Prostate gland (tissue), 2 donors: ENCODE results near the gene B3GNT2. TPM values are rescaled to one million over a fixed set of nuclear protein-coding genes. Genes with fewer than 3 reads are reported as not detected.

Source experiments
- DNase-seq: peaks from one replicate; pipeline ENCODE4 v3.0.0-alpha.2; 2019; ENCODE audit warnings: low spot score
- H3K27ac ChIP-seq, 2 donors: fragments of 200-600 bp; sonication (generic); 2 replicates each; pipeline ENCODE4 v1.5.1; 2017 to 2019
- H3K27me3 ChIP-seq: fragments of 200-600 bp; sonication (generic); replicated peaks from 2 replicates; pipeline ENCODE4 v1.5.1; 2019; ENCODE audit not compliant: insufficient read depth
- H3K36me3 ChIP-seq, 2 donors: fragments of 200-600 bp; sonication (generic); 1 replicate in 1 of 2; 2 replicates in 1 of 2; pipeline versions ENCODE4 v1.5.1 to v1.8.1; 2017 to 2019
- H3K4me1 ChIP-seq: fragments of 200-600 bp; sonication (generic); replicated peaks from 2 replicates; pipeline ENCODE4 v1.5.1; 2019
- H3K4me3 ChIP-seq, 2 donors: fragments of 200-600 bp; sonication (generic); 2 replicates each; pipeline ENCODE4 v1.5.1; 2017 to 2019
- H3K9me3 ChIP-seq: fragments of 200-600 bp; sonication (generic); 2 replicates; pipeline ENCODE4 v1.5.1; 2017
- CTCF ChIP-seq, 4 experiments: fragments of 200-600 bp in 2 of 4; fragments of 450-650 bp in 2 of 4; sonication (generic) in 2 of 4; IDR thresholded peaks; 1 replicate in 3 of 4; 2 replicates in 1 of 4; pipeline ENCODE4 v1.5.1; 2016 to 2019; ENCODE audit warnings: antibody characterized with exemption in 4 of 4, mild to moderate bottlenecking in 2 of 4, moderate library complexity in 2 of 4
- POLR2A ChIP-seq: fragments of 450-650 bp; IDR thresholded peaks from one replicate; pipeline ENCODE4 v1.6.1; 2016; ENCODE audit warnings: antibody characterized with exemption, mild to moderate bottlenecking
- POLR2AphosphoS5 ChIP-seq: sonication (generic); formaldehyde crosslinking; IDR thresholded peaks from one replicate; pipeline ENCODE4 v1.6.1; 2017; ENCODE audit warnings: antibody characterized with exemption
- WGBS: methylation state at CpG from one replicate; pipeline ENCODE4 v1.1.5; 2018; 5-methylcytosine and 5-hydroxymethylcytosine counted together
- intact Hi-C: fragments of 100-400 bp; cut with DNase I; formaldehyde crosslinking; loops from one replicate; pipeline ENCODE4 v1.14.2; 2022
- total RNA-seq, 2 donors: library from RNA; depleted of rRNA; stranded (reverse); fragments of >200 nt; gene quantifications; one replicate each; pipeline ENCODE4 v1.1.0, GENCODE V29; 2016

Gene B3GNT2
- total RNA-seq, 2 donors from 2014 or later = 8.5 to 18.7 TPM

GRCh38 chr2:62205554-62205953 lies 9.6 kb downstream of the B3GNT2 start:
- intact Hi-C loops = no loop called here
- TF ChIP-seq POLR2A (no peak), POLR2AphosphoS5 (no peak), CTCF (IDR thresholded peaks at IDR 0.05) (no peak)
- no peak overlapping the region for H3K27ac ChIP-seq
- no peaks in the 10 kb centered on the region for H3K27me3 ChIP-seq
- no peaks in the 10 kb centered on the region for H3K36me3 ChIP-seq
- H3K4me1 ChIP-seq = no peaks in the 10 kb centered on the region
- H3K9me3 ChIP-seq = no peaks in the 10 kb centered on the region
- no peak for DNase-seq
- 72% methylated on average over 6 of the region's 6 CpGs for WGBS
- H3K4me3 ChIP-seq = no peak overlapping the region

- TF ChIP-seq POLR2A (no peak), POLR2AphosphoS5 (no peak), CTCF (IDR thresholded peaks at IDR 0.05) (no peak)
- Histone ChIP-seq H3K27me3 (no peaks in the 10 kb centered on the region), H3K4me3 (no peak overlapping the region), H3K36me3 (no peaks in the 10 kb centered on the region), H3K4me1 (no peaks in the 10 kb centered on the region), H3K9me3 (no peaks in the 10 kb centered on the region), H3K27ac (no peak overlapping the region)
- WGBS = 97% methylated on average over 5 of the region's 5 CpGs
- no peak for DNase-seq
- intact Hi-C loops = no loop called here
Observed at GRCh38 chr2:62206024-62206423, 10.1 kb downstream of the B3GNT2 start.

- Histone ChIP-seq H3K9me3 (no peaks in the 10 kb centered on the region), H3K4me3 (no peak overlapping the region), H3K4me1 (no peaks in the 10 kb centered on the region), H3K27me3 (no peaks in the 10 kb centered on the region), H3K36me3 (no peaks in the 10 kb centered on the region), H3K27ac (no peak overlapping the region)
- intact Hi-C loops = no loop called here
- no peak for DNase-seq
- TF ChIP-seq CTCF (IDR thresholded peaks at IDR 0.05) (no peak), POLR2A (no peak), POLR2AphosphoS5 (no peak)
- WGBS = 98% methylated on average over 10 of the region's 10 CpGs
Observed at GRCh38 chr2:62207491-62207890, 11.6 kb downstream of the B3GNT2 start.

- no peak for DNase-seq
- Histone ChIP-seq H3K27me3 (no peaks in the 10 kb centered on the region), H3K4me1 (no peaks in the 10 kb centered on the region), H3K9me3 (no peaks in the 10 kb centered on the region), H3K36me3 (no peaks in the 10 kb centered on the region), H3K4me3 (no peak overlapping the region), H3K27ac (no peak overlapping the region)
- intact Hi-C loops = no loop called here
- no peak for TF ChIP-seq CTCF (IDR thresholded peaks at IDR 0.05)
- TF ChIP-seq POLR2AphosphoS5 = no peak
- no peak for TF ChIP-seq POLR2A
- 70% methylated on average over 4 of the region's 4 CpGs for WGBS
Observed at GRCh38 chr2:62208074-62208757, 12.3 kb downstream of the B3GNT2 start.

GRCh38 chr2:62208758-62209114 lies 12.8 kb downstream of the B3GNT2 start:
- Histone ChIP-seq H3K27me3 (no peaks in the 10 kb centered on the region), H3K4me3 (no peak overlapping the region), H3K27ac (no peak overlapping the region), H3K36me3 (no peaks in the 10 kb centered on the region), H3K9me3 (no peaks in the 10 kb centered on the region), H3K4me1 (no peaks in the 10 kb centered on the region)
- TF ChIP-seq CTCF (IDR thresholded peaks at IDR 0.05) (no peak), POLR2A (no peak), POLR2AphosphoS5 (no peak)
- DNase-seq = no peak
- intact Hi-C loops = no loop called here
- 90% methylated on average over 5 of the region's 5 CpGs for WGBS
